Measurements from ENCODE around the gene CLEC16A. TPM values are rescaled to one million over a fixed set of nuclear protein-coding genes. Genes with fewer than 3 reads are reported as not detected.

Gene CLEC16A
- total and polyA plus RNA-seq, 9 of the 15 experiments (the other 6 are each of a cell fraction or from before 2014, with no cell fraction given) = 1.00 to 22.3 (median 10.0) TPM

DNA sequence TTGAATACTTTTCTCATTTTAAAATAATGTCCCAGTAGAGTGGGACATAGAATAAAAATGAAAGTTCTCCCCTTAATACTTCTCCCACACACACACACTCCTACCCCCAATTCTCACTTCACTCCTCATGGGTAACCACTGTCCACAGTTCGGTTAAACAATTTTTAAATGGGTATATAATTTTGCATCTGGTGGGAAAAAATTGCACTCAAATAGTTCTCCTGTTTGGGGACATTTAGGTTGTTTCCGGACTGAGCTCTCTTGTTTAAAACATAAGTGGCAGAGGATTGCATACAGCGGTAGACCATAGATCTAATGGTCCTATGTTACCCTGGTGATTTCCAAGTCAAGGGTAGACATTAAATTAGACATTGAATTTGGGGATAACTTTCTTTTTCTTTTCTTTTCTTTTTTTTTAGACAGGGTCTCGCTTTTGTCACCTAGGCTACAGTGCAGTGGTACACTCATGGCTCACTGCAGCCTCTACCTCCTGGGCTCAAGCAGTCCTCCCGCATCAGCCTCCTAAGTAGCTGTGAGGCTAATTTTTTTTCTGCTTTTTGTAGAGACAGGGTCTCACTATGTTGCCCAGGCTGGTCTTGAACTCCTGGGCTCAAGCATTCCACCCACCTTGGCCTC lies 173.3 kb downstream of the CLEC16A start:
- Histone ChIP-seq H3K9me3 (replicated peaks; ENCODE audit: control insufficient read depth, insufficient read depth, low read depth, low read length) (no peaks in the 10 kb centered on the region), H4K20me1 (replicated peaks; ENCODE audit: control insufficient read depth, insufficient read depth, low read length) (no peaks in the 10 kb centered on the region), H3K4me3 (no peak overlapping the region), H3K36me3 (ENCODE audit: control insufficient read depth, insufficient read depth, low read length) (peaks cover 24% of the 10 kb centered on the region), H3K9ac (ENCODE audit: insufficient read depth in 1 of 2, low read depth in 2 of 2, low read length in 2 of 2) (no peak overlapping the region), H3K79me2 (ENCODE audit: control insufficient read depth, insufficient read depth, low read length) (no peaks in the 10 kb centered on the region), H2AFZ (ENCODE audit: low read depth, low read length) (no peak overlapping the region), H3K27me3 (ENCODE audit: control insufficient read depth in 2 of 2, insufficient read depth in 2 of 2, low read length in 2 of 2) (no peaks in the 10 kb centered on the region), H3K4me1 (replicated peaks in 1 of 2; ENCODE audit: control insufficient read depth in 2 of 2, insufficient read depth in 2 of 2, low read length in 2 of 2) (peaks cover 14% of the 10 kb centered on the region in 2 experiments; a peak in 4 of 5 replicates), H3K9me1 (ENCODE audit: control insufficient read depth, insufficient read depth, low read length) (no peaks in the 10 kb centered on the region), H3K4me2 (ENCODE audit: insufficient read depth, low read length) (no peak overlapping the region), H3K27ac (ENCODE audit: extremely low read depth, low read depth, low read length) (no peak overlapping the region)
- WGBS (ENCODE audit: insufficient coverage, low coverage, missing lambda C conversion rate) = 72% methylated on average over 5 of the region's 5 CpGs
- ChIA-PET CTCF (ENCODE audit: low intra/inter-chr PET ratio) (no interaction called here), POLR2A (no interaction called here)
- in situ Hi-C loops (cut with MboI) (no loop called here), intact Hi-C loops (cut with micrococcal nuclease) (no loop called here)
- no peak for TF ChIP-seq FIP1L1 (IDR thresholded peaks at IDR 0.05; ENCODE audit: low read depth, low read length, poor library complexity, severe bottlenecking)
- TF ChIP-seq, protein P1, sequence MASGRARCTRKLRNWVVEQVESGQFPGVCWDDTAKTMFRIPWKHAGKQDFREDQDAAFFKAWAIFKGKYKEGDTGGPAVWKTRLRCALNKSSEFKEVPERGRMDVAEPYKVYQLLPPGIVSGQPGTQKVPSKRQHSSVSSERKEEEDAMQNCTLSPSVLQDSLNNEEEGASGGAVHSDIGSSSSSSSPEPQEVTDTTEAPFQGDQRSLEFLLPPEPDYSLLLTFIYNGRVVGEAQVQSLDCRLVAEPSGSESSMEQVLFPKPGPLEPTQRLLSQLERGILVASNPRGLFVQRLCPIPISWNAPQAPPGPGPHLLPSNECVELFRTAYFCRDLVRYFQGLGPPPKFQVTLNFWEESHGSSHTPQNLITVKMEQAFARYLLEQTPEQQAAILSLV (tag; IDR thresholded peaks at IDR 0.05) = no peak
- no peak for TF ChIP-seq HES1 (IDR thresholded peaks at IDR 0.05; ENCODE audit: low read depth)
- no peak for TF ChIP-seq GATA2 (CRISPR knock-in tag; IDR thresholded peaks at IDR 0.05)
- no peak for TF ChIP-seq THAP7 (CRISPR knock-in tag; IDR thresholded peaks at IDR 0.05)
- TF ChIP-seq ZSCAN29 (IDR thresholded peaks at IDR 0.05) = no peak
- TF ChIP-seq, protein P2, sequence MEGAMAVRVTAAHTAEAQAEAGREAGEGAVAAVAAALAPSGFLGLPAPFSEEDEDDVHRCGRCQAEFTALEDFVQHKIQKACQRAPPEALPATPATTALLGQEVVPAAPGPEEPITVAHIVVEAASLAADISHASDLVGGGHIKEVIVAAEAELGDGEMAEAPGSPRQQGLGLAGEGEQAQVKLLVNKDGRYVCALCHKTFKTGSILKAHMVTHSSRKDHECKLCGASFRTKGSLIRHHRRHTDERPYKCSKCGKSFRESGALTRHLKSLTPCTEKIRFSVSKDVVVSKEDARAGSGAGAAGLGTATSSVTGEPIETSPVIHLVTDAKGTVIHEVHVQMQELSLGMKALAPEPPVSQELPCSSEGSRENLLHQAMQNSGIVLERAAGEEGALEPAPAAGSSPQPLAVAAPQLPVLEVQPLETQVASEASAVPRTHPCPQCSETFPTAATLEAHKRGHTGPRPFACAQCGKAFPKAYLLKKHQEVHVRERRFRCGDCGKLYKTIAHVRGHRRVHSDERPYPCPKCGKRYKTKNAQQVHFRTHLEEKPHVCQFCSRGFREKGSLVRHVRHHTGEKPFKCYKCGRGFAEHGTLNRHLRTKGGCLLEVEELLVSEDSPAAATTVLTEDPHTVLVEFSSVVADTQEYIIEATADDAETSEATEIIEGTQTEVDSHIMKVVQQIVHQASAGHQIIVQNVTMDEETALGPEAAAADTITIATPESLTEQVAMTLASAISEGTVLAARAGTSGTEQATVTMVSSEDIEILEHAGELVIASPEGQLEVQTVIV (CRISPR knock-in tag; IDR thresholded peaks at IDR 0.05; ENCODE audit: borderline replicate concordance) = no peak
- no peak for TF ChIP-seq ZNF253 (CRISPR knock-in tag; conservative IDR thresholded peaks at IDR 0.05)
- no peak for TF ChIP-seq RBM22 (IDR thresholded peaks at IDR 0.05; ENCODE audit: low read depth, low read length, poor library complexity, severe bottlenecking)
- TF ChIP-seq USF2 (CRISPR knock-in tag; IDR thresholded peaks at IDR 0.05) = no peak
- TF ChIP-seq ZNF77 (CRISPR knock-in tag; IDR thresholded peaks at IDR 0.05) = no peak
- TF ChIP-seq TAF1 (IDR thresholded peaks at IDR 0.05; ENCODE audit: control insufficient read depth, extremely low read depth, insufficient read depth, low read length, severe bottlenecking) = no peak
- DNase-seq (ENCODE audit: extremely low read depth in 1 of 4, low spot score in 3 of 4) (no peak), FAIRE-seq (no peak), ATAC-seq (no peak)
- no TSS peak for BruUV-seq (replicated peaks)

Measured in K562 (cell line).